Small intestine (tissue), 7 donors: ENCODE results near the gene ZNF462. TPM values are rescaled to one million over a fixed set of nuclear protein-coding genes. Genes with fewer than 3 reads are reported as not detected.
A peak's percentile ranks its signal among the peaks of the same experiment; 100 is the strongest.

Experiments used
- DNase-seq, 2 donors: peaks; one replicate each; pipeline versions ENCODE4 v3.0.0 to v3.0.0-alpha.2; 2013
- FAIRE-seq: peaks from 2 replicates; lab custom pipeline; 2012; peaks lifted over from hg19 to GRCh38; lab: Jason Lieb, UNC
- H3K27ac ChIP-seq, 3 donors: one replicate each; pipeline ENCODE4 v1.5.1; 2013; ENCODE audit warnings: low read length in 2 of 3, mild to moderate bottlenecking in 2 of 3, control low read depth in 1 of 3, inconsistent platforms in 1 of 3, low read depth in 1 of 3, moderate library complexity in 1 of 3
- H3K27me3 ChIP-seq, 3 donors: one replicate each; pipeline ENCODE4 v1.6.1; 2013; ENCODE audit warnings: low read length in 3 of 3, inconsistent platforms in 1 of 3; ENCODE audit not compliant: control insufficient read depth in 3 of 3, insufficient read depth in 3 of 3
- H3K36me3 ChIP-seq, 3 donors: one replicate each; pipeline ENCODE4 v1.6.1; 2013; ENCODE audit warnings: low read length in 3 of 3, inconsistent platforms in 1 of 3, low read depth in 1 of 3, mild to moderate bottlenecking in 1 of 3, moderate library complexity in 1 of 3; ENCODE audit not compliant: control insufficient read depth in 3 of 3, insufficient read depth in 2 of 3
- H3K4me1 ChIP-seq, 3 donors: one replicate each; pipeline ENCODE4 v1.6.1; 2013; ENCODE audit warnings: low read length in 2 of 3, inconsistent platforms in 1 of 3, low read depth in 1 of 3, mild to moderate bottlenecking in 1 of 3, moderate library complexity in 1 of 3; ENCODE audit not compliant: control insufficient read depth in 3 of 3, insufficient read depth in 2 of 3
- H3K4me3 ChIP-seq, 3 donors: one replicate each; pipeline ENCODE4 v1.5.1; 2013; ENCODE audit warnings: low read length in 3 of 3, control low read depth in 1 of 3, inconsistent platforms in 1 of 3, low read depth in 1 of 3, mild to moderate bottlenecking in 1 of 3, moderate library complexity in 1 of 3
- H3K9me3 ChIP-seq, 2 donors: one replicate each; pipeline ENCODE4 v1.6.1; 2013; ENCODE audit warnings: low read depth in 1 of 2, low read length in 1 of 2; ENCODE audit not compliant: control insufficient read depth in 2 of 2, insufficient read depth in 1 of 2
- WGBS, 3 donors: extraction: QIAGEN DNeasy Blood & Tissue Kit; methylation state at CpG; one replicate each; pipeline ENCODE4 v1.1.7; 2013; 5-methylcytosine and 5-hydroxymethylcytosine counted together
- polyA plus RNA-seq, 4 donors: library from polyadenylated mRNA; stranded (reverse) in 3 of 4; unstranded in 1 of 4; fragments of 200-250 nt in 3 of 4; fragments of 120-200 nt in 1 of 4; gene quantifications; one replicate each; pipeline versions ENCODE4 v1.2.1 to v1.2.3, GENCODE V29; 2013
- donor health status: healthy with polysubstance abuse.
- donor health status: control.
- donor health status: control.
- donor health status: Bipolar disorder and iron deficiency.
- donor health status: healthy.

Gene ZNF462
- polyA plus RNA-seq, 4 donors, result 0.54 to 13.0 (median 3.3) TPM

DNA sequence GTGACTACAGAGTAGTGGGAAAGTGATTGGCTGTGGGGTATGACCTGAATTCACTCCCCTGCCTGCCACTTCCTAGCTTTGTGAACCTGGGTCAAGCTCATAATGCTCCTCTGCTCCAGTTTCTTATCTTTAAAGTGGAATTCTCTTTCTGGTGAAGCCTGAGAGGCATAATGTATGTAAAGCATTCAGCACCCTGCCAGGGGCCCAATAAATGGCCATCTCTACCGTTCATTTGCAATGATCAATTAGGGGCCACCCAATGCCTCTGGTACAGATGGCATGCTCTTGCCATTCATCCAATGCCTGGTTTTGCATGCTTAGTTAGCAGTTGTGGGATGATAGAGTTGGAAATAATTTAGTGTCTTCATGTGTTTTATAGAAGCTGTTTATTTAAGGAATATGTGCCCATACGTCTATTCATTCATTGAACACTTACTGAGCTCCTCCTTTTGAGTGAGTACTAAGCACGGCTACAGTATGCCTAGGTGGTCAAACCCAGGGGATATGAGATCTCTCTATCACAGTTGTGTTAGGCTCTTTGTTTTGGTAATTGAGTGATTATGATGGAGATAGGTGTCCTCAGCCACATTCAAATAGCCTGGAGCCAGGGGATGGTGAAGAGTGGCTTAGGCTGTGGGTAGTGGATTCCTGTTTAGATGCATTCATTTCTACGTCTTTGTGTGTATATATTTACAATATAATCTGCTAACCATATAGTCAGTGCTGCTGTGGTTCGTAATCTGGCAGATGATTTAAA, 15.3 kb downstream of the ZNF462 start:
- Histone ChIP-seq H3K36me3 (no peaks in the 10 kb centered on the region), H3K27me3 (no peaks in the 10 kb centered on the region), H3K4me1 (peaks cover 3 to 30% (median 4%) of the 10 kb centered on the region in 3 donors), H3K9me3 (no peaks in the 10 kb centered on the region), H3K27ac (peak overlapping the region in 2 of 3 donors; percentile 40 to 57), H3K4me3 (no peak overlapping the region)
- 74 to 84% (median 81%) methylated on average over 5 of the region's 5 CpGs for WGBS, 3 donors
- FAIRE-seq, result no peak
- DNase-seq, result no peak

DNA sequence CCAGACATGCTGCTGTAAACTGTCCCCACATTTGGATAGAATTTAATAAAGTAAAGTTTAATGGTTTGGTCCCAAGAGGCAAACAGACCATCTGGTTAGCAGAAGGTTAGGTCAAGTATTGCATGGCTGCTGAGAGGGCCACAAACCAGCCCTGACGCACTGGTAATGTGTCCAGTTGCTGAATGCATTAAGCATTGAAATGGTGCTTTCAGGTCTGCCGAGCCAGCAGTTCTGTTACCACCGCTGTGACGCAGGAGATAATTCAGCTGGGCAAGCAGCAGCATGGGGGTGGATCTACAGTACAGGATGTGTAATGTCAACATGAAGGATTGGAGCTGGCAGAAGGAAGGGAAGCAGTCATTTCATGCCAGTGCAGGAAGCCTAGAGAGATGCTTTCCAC, 16.0 kb downstream of the ZNF462 start:
- H3K4me1 ChIP-seq, result peaks cover 4 to 34% (median 6%) of the 10 kb centered on the region in 3 donors
- H3K27ac ChIP-seq, result peak overlapping the region in 2 of 3 donors; percentile 22 to 57
- peak; percentile 40 to 80 for DNase-seq

DNA sequence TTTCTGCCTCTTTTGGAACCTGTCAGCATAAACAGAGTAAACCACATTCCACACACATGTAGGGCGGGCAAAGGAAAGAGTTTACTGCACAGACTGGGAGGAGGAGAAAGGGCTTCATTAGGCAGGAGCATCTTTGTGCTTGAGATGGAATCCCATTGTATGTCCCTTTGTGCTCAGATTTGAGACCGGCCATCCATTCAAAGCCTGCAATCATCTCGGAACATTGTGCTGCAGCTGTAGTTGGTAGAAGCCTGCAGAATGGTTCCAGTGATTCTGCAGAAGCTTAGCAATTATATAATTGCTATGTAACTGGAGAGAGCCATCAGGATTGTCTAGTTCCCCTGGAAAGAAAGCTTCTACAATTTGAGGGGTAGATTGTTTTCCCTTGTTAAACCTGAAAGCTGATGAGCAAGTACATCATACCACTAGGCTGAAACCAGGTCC, 16.5 kb downstream of the ZNF462 start:
- H3K9me3 ChIP-seq, result no peaks in the 10 kb centered on the region
- no peaks in the 10 kb centered on the region for H3K27me3 ChIP-seq
- H3K36me3 ChIP-seq, result no peaks in the 10 kb centered on the region
- no peak overlapping the region for H3K4me3 ChIP-seq
- H3K4me1 ChIP-seq, result peaks cover 4 to 34% (median 8%) of the 10 kb centered on the region in 3 donors
- WGBS, 3 donors, result 83 to 99% (median 83%) methylated on average over 3 of the region's 3 CpGs
- no peak for FAIRE-seq
- DNase-seq, result no peak
- H3K27ac ChIP-seq, result peak overlapping the region in 2 of 3 donors; percentile 6 to 31

More for the DNA sequence above, 16.0 kb downstream of the ZNF462 start:
- no peak overlapping the region for H3K4me3 ChIP-seq
- H3K27me3 ChIP-seq, result no peaks in the 10 kb centered on the region
- WGBS, 3 donors, result 36 to 68% (median 56%) methylated on average over 4 of the region's 4 CpGs
- H3K9me3 ChIP-seq, result no peaks in the 10 kb centered on the region
- no peak for FAIRE-seq
- no peaks in the 10 kb centered on the region for H3K36me3 ChIP-seq

DNA sequence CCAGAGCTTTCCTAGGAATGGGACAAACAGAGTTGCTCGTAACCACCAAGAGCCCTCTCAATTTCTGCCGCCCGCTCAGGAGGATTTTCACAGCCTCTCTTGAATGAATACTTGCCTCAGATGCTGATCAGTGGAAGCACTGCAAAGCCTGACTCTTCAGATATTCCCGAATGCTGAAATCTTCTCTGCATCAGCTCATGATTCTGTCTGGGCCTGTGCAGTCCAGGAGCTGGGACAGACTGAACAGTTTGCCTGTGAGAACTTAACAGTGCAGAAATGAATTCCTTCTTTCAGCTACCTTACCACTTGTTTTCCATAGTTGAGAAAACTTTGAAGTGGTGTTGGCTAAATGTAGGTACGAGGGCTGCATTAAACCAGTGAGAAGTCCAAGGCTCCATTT, 17.1 kb downstream of the ZNF462 start:
- H3K27ac ChIP-seq, result no peak overlapping the region
- H3K36me3 ChIP-seq, result no peaks in the 10 kb centered on the region
- DNase-seq, result no peak
- 90 to 96% (median 91%) methylated on average over 5 of the region's 5 CpGs for WGBS, 3 donors
- H3K4me3 ChIP-seq, result no peak overlapping the region
- no peak for FAIRE-seq
- peaks cover 4 to 34% (median 8%) of the 10 kb centered on the region in 3 donors for H3K4me1 ChIP-seq
- no peaks in the 10 kb centered on the region for H3K9me3 ChIP-seq
- H3K27me3 ChIP-seq, result no peaks in the 10 kb centered on the region

DNA sequence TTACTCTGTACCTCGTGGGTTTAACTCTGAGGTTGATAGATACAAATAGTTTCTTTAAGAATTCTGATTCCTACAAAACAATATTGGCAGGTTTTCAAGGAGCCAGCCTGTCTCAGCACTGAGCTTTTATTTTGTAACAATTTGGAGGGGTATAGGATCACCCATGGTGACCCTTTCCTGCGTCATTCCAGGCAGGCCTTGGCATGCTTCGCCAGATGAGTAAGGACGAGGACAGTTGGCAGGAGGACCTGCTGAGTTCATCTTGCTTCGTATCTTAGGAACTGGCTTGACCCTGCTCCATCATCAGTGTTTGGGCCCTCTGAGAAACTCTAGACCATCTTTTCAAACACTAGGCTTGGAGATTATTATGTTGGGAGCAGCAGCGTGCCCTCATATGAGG, 17.9 kb downstream of the ZNF462 start:
- H3K9me3 ChIP-seq, result no peaks in the 10 kb centered on the region
- no peak overlapping the region for H3K4me3 ChIP-seq
- H3K27ac ChIP-seq, result peak overlapping the region in 1 of 3 donors; percentile 44
- 70 to 76% (median 74%) methylated on average over 6 of the region's 6 CpGs for WGBS, 3 donors
- H3K36me3 ChIP-seq, result no peaks in the 10 kb centered on the region
- H3K4me1 ChIP-seq, result peaks cover 4 to 34% (median 8%) of the 10 kb centered on the region in 3 donors
- no peaks in the 10 kb centered on the region for H3K27me3 ChIP-seq
- no peak for FAIRE-seq
- DNase-seq, result peak in 1 of 2 donors; percentile 47

DNA sequence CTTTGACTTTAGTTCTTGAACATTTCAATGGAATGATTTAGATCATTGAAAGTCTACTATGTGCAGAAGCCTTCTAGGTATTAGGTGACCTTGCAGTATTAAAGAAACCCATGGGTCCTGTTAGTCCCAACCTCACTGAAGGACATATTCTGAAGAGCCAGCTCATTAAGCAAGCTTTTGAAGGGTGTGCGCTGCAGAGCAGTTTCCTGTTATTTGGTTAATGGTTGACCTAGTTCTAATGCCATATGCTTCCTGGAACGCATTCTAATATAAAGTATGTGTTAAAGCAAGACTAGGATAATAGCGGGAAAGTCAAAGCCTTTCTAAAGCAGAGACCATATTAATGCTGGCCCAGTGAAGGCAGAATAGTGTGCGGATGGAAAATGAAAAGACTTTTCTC, 20.1 kb downstream of the ZNF462 start:
- 60 to 73% (median 68%) methylated on average over 4 of the region's 4 CpGs for WGBS, 3 donors
- H3K36me3 ChIP-seq, result no peaks in the 10 kb centered on the region
- H3K27me3 ChIP-seq, result no peaks in the 10 kb centered on the region
- no peaks in the 10 kb centered on the region for H3K9me3 ChIP-seq
- no peak overlapping the region for H3K27ac ChIP-seq
- no peak overlapping the region for H3K4me3 ChIP-seq
- DNase-seq (peak in 1 of 2 donors; percentile 51), FAIRE-seq (no peak)
- H3K4me1 ChIP-seq, result peaks cover 4 to 44% (median 6%) of the 10 kb centered on the region in 3 donors

DNA sequence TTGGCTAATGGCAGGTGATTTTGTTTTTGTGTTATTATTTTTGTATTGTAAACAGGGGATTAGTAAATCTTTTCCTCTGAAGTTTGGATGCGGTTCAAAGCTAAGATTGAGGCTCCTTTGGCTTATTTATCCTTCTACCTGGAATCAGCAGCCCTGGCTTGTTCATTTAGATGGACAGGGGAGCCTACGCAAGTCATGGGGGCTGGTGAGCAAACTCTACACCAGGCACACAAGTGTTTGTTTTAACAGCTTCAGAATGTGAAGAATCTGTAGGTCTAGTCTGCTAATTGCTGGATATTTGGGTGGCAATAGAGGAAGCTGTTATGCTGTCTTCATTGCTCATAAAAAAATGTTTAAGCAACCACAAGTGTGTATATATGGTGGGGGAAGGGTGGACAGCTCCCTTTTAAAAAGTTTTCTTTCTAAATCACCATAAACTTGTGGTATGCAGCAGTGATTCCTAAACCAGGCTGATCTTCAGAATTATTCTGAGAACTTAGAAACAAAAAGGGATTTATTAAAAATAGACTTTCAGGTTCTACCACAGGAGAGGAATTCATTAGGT, 20.7 kb downstream of the ZNF462 start:
- DNase-seq (no peak), FAIRE-seq (no peak)
- Histone ChIP-seq H3K4me1 (peaks cover 4 to 44% (median 6%) of the 10 kb centered on the region in 3 donors), H3K9me3 (no peaks in the 10 kb centered on the region), H3K36me3 (no peaks in the 10 kb centered on the region), H3K4me3 (no peak overlapping the region), H3K27me3 (no peaks in the 10 kb centered on the region), H3K27ac (no peak overlapping the region)
- WGBS, 3 donors, result 93 to 95% (median 94%) methylated on average over 2 of the region's 2 CpGs

DNA sequence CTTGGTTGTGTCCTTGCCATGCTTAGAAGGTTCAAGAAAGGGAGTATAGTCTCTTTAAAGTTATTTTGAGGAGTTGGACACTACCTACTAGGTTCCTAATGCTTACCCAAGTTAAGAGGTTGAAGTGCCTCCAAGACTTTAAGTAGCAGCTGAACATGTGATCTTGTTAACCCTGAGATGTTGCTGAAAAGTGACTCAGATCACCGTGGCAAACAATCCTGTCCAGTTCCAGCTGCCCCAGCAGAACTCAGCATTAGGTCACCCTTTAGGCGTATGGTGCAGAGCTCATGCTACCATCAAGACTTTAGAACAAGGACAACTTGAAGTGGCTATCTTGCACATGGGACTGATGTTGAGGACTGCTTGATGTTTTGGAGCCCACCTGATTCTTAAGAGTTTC, 22.5 kb downstream of the ZNF462 start:
- DNase-seq, result peak in 1 of 2 donors; percentile 36
- WGBS, 3 donors, result 71 to 81% (median 78%) methylated on average over 2 of the region's 2 CpGs
- Histone ChIP-seq H3K4me3 (no peak overlapping the region), H3K9me3 (no peaks in the 10 kb centered on the region), H3K27ac (no peak overlapping the region), H3K27me3 (no peaks in the 10 kb centered on the region), H3K36me3 (no peaks in the 10 kb centered on the region), H3K4me1 (peaks cover 4 to 35% (median 6%) of the 10 kb centered on the region in 3 donors)
- FAIRE-seq, result no peak
